GM19372 (cell line): ENCODE data around the gene CCDC7.
"Not testable (repeated sequence)": the region's sequence is repeated elsewhere in the genome, so short reads cannot be mapped to it uniquely, and the experiment has no call there.

ENCODE experiments used
- ATAC-seq: cut with Tn5 transposase; IDR thresholded peaks from one replicate; pipeline ENCODE4 v1.9.1; 2021; ENCODE audit warnings: mild to moderate bottlenecking, low read depth, moderate library complexity; ENCODE audit not compliant: unreplicated experiment

The CCDC7 gene

DNA sequence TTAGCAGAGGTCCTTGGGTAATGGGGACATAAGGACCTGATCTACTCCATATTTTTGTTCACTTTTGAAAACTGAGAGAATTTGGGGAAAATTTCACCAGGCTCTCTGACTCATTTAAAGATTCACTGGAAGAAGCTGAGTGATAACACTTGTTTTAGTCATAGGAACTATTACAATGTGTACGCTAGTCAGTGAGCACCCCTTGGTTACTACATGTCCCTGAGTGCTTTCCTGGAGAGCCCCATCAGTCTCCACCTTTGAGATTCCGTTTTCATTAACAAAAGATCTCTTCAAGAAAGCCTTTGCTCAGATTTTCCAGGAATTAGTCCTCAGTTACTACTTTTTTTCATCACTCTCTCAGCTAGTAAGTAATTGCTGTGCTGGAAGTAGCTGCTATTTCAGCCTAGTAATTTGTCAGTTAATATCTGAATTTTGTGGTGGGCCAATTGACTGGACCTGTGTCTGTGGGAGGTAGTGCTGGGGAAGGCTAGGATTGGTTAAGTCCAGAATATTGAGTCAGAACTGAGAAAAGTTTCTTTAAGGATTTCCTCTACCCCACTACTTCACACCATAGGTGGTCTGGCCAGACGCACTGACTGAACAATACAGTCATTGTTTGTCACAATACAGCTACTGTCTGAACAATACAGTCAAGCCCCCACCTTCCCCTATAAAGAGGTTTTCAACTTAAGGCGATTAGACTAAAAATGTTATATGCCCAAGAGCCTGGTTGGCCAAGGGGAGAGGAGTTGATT is 235.0 kb downstream of the CCDC7 start:
- no peak for ATAC-seq

DNA sequence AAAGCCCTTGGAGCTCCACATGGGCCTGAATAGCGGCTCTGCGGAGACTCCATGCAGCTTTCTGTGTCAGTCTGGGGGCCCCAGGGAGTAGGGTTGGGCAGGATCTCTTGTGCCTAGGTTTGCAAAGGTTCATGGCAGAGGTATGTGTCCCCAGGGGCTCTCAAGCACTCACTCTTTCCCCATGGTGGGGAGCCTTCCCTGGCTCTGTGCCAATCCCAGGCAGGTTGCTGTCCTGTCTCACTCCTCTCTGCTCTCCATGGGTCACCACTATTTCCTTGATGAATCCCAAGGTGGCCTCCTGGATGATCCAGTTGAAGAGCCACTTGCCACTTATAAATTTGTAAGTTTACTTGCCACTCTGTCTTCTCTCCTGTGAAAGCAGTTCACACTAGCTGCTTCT is 238.4 kb downstream of the CCDC7 start:
- ATAC-seq: no peak

DNA sequence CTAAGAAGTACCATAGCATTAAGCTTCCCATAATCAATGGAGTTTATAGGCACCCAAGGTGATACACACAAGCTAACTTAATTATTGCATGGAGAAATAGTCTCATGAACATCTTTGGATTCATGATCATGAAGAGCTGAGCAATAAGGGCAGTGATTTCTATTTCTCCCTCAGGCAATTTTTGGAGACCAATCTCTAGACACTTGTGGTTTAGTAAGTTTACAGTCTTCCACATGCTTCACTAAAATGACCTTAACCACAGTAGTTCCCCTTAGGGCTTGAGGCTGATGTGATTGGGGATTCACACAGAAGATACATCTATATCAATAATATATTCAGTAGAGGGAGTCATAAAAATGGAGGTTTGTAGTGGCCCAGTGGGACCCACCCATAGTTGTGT is 241.2 kb downstream of the CCDC7 start:
- no peak for ATAC-seq

DNA sequence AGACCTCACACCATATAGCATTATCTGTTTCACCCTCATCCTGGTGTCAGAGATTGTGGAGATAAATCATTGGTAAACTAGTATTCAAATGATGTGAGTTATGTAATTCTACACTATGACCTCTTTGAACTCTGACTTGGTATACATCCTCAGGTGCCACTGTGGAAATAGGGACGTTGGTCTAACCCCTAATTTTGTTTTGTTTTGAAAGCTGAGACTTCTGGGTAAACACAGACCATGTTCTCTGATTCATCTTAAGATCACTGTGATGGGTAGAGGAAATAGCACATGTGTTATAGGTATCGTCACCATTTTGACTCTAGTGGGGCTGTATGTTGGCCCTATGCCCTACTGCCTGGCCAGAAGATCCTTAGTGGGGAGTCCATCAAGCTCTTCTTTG is 241.6 kb downstream of the CCDC7 start:
- ATAC-seq: no peak

DNA sequence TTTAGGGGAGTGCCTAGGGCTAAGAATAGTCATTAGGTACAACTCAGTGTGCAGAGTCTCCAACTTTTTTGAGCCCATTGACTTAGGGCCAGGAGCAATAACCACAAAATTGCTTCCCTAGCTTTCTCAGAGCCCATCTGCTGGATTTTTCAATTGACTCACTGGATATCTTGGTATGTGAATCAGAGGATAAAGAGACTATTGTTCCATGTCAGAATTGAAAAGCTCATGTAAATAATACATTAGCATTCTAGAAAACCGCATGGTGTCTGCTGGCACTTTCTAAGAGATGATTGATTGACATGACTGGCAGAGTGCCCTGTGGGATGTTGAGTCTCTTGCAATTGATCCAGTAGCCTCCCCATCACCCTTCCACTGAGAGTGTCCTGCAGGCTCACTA is 246.2 kb downstream of the CCDC7 start:
- no peak for ATAC-seq

DNA sequence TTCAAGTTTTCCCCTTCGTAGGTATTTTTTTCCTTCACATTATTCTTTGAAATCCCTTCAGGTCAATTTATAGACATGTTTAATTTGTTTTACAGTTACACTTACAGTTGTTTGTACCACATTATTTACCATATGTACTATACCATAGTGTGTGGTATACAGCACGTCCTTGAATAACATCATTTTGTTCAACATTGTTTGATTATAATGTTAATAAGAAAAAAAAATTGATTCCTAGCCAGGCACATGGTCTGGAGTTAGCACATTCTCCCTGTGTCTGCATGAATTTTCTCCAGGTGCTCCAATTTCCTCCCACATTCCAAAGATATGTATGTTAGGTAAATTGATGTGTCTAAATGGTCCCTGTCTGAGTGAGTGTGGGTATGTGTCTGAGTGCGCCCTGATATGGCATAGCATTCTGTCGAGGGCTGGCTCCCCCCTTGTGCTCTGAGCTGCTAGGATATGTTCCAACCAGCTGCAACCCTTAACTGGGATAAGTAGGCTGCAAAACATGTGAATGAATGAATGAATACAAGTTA is 247.6 kb downstream of the CCDC7 start:
- ATAC-seq: no peak

DNA sequence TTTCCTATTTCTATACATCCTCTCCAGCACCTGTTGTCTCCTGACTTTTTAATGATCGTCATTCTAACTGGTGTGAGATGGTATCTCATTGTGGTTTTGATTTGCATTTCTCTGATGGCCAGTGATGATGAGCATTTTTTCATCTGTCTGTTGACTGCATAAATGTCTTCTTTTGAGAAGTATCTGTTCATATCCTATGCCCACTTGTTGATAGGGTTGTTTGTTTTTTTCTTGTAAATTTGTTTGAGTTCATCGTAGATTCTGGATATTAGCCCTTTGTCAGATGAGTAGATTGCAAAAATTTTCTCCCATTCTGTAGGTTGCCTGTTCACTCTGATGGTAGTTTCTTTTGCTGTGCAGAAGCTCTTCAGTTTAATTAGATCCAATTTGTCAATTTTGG is 253.7 kb downstream of the CCDC7 start:
- not testable (repeated sequence) for ATAC-seq

DNA sequence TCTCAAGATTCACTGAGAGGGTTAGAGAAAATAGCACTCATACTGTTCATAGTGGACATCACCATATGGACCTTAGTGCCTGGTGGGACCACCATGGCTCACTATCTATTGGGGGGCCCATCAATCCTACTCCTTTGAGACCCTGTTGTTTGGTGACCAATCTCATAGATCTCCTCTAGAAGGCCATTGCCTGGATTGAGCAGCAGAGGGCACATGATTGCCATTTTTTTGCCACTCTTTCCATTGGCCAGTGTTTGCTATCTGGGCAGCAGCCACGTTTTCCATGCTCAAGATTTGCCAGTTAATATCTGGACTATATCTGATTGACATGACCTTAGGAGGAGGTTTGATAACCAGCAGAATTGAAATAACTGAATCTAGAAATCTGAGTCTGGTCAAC is 267.6 kb downstream of the CCDC7 start:
- ATAC-seq: no peak

DNA sequence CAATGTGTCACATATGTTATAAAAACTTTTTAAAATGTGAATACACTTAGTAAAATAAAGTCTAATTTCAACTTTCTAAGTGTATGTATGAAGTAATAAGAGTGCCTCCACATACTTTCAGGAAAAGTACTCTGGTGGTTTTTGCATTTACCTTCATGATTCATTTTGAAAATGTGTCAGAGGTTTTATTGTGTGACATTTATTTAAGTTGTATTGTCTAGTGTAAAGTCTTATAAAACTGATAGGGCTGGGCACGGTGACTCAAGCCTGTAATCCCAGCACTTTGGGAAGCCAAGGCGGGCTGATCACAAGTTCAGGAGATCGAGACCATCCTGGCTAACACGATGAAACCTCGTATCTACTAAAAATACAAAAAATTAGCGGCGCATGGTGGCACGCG is 285.6 kb downstream of the CCDC7 start:
- ATAC-seq: no peak

DNA sequence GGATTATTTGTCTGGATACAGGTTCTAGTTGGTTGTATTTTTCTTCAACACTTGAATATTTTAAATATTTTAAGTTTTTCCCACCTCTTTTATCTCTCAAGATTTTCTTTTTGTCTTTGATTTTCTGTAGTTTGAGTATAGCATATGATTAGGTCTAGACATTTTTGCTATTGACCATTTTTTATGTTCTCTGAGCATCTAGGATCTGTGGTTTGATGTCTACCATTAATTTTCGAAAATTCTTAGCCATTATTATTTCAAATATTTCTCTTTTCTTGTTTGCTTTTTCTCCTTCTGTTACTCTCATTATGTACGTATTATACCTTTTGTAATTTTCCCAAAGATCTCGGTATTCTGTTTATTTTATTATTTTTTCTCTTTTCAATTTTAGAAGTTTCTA is 293.0 kb downstream of the CCDC7 start:
- ATAC-seq: no peak

DNA sequence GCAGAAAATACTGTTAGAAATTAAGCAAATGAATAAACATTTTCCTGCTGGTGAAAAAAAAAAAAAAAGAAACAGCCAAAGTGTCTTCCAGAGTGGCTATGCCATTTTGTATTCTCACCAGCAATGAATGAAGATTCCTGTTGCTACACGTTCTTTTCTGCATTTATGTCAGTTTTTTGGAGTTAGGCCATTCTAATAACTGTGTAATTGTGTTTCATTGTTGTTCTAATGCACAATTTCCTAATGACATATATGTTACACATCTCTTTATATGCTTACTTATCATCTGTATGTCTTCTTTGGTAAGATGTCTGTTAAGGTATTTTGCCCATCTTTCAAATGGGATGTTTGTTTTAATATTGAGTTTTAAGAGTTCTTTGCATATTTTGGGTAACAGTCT is 298.4 kb downstream of the CCDC7 start:
- ATAC-seq: no peak

DNA sequence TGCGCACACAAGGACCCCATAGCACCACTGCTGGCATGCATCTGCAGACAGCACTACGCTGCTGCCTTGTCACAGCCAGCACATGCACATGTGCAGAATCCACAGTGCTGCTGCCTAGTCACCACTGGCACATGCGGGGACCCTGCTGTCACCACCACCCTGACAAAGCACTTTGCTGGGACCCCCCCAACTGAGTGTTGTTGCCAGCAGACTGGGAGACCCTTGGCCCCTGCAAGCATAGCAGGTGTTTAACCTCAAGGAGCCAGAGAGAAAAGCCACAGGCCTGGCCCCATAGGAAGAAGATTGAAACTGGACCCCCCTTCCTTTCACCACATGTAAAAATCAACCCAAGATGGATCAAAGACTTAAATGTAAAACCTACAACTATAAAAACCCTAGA is 300.9 kb downstream of the CCDC7 start:
- ATAC-seq: no peak

DNA sequence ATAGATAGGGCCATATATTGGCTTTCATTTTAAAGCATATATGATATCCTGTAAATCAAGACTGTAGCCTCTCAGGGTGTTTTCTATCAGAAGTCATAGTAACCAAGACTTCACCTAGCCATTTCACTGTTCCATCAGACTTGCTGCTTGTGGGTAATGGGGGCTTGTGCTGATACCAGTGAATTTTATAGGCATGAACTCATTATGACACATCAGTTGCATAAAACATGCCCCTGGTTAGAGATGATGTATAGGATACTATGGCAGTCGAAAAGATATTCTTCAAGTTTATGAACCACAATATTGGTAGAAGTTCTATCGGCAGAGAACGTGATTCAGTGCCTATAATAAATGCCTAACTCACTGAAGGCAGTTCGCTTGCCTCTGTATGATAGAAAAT is 305.6 kb downstream of the CCDC7 start:
- ATAC-seq: no peak

DNA sequence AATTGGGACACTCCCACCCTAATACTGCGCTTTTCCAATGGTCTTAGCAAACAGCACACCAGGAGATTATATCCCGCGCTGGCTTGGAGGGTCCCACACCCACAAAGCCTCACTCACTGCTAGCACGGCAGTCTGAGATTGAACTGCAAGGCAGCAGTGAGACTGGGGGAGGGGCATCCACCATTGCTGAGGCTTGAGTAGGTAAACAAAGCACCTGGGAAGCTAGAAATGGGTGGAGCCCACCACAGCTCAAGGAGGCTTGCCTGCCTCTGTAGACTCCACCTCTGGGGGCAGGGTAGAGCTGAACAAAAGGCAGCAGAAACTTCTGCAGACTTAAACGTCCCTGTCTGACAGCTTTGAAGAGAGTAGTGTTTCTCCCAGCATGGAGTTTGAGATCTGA is 309.0 kb downstream of the CCDC7 start:
- ATAC-seq: not testable (repeated sequence)

DNA sequence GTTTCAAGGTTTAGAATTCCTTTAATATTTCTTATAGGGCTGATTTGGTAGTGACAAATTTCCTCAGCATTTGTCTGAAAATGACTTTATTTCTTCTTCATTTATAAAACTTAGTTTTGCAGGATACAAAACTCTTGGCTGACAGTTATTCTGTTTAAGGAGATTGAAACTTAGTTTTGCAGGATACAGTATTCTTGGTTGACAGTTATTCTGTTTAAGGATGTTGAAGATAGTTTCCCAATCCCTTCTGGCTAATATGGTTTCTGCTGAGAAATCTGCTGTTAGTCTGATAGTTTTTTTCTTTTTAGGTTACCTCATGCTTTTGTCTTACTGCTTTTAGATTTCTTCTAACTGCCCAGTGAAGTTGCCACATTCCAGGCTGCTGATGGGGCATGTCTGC is 325.3 kb downstream of the CCDC7 start:
- ATAC-seq: no peak

DNA sequence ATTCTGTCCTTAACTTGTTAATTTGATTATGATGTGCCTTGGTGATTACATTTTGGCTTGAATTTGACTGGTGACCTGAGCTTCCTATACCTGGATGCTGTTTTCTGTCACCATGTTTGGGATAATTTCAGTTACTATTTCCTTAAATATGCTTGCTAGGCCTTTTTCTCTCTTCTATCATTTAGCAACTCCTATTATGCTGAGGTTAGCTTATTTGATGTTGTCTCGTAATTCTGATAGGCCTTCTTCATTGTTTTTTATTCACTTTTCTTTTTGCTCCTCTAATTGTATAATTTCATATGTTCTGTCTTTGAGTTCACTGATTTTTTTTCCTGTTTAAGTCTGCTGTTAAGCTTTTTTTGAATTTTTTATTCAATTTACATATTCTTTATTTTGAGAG is 327.2 kb downstream of the CCDC7 start:
- ATAC-seq: no peak

DNA sequence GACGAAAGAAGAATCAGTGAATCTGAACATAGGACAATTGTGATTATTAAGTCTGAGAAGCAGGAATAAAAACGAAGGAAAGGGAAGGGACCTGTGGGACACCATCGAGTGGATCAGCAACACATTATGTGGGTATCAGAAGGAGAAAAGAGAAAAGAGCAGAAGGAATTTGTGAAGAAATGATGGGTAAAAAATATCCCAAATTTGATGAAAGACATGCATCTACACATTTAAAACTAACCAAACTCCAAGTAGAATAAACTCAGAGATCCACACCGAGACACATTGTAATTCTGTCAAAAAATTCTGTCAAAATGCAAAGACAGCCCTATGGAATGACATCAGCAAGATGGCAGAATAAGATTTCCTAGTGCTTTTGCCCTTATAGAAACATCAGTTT is 341.0 kb downstream of the CCDC7 start:
- no peak for ATAC-seq

DNA sequence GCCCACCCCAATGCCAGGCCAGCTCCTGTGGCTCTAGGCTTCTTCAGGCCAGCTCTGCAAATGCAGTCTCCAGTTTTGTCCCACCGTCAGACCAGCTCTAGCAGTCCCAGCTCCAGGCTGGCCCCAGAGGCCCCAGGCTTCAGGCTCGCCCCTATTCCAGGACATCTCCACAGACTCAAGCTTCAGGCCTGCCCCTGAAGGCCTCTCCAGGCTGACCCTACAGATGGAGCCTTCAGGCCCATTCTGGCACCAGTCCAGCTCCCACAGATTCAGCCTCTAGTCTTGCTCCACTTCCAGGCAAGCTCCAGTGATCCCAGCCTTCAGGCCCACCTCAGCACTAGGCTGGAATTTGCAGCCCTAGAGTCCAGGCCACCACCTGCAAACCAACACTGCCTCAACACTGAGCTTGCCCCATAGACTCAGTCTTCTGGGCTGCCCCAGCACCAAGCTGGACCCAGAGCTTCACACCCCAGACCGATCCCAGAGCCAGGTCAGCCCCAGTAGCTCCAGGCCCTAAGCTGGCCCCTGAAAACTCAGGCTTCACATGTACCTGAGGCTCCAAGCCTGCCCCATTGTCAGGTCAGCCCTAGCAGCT is 341.8 kb downstream of the CCDC7 start:
- ATAC-seq: no peak

DNA sequence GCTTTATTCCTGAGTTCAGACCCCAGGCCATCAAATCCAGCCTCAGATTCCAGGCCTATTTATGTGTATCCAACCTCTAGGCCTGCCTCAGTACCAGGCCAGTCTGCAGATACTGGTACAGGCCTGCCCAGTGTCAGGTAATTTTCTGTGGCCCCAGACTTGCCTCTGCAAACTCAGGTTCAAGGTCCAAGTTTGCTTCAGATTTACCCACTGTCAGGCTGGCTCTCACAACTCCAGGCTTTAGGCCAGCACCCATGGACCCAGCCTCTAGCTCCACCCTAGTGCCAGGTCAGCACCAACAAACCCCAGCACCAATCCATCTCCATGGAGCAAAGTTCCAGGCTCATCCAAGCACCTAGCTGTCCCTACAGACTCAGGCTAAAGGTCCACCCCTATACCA is 342.4 kb downstream of the CCDC7 start:
- ATAC-seq: no peak

DNA sequence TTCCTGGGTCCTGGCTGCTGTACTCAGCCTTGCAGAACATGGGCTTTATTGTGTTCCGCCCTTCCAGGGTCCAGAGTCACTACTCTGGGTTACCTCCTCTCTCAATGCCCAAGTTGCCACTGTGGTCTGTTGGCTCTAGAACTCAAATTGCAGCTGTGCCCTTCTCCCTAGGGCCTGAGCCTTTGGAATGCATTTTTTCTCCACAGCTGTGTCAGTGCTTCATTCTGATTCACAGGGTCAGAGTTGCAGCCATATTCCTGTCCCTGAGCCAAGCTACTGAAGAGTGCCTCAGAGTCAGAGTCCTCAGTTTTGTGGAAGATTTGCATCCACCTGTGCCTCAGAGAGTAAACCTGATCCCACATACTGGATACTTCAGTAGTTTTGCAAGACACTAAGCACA is 344.5 kb downstream of the CCDC7 start:
- ATAC-seq: no peak

DNA sequence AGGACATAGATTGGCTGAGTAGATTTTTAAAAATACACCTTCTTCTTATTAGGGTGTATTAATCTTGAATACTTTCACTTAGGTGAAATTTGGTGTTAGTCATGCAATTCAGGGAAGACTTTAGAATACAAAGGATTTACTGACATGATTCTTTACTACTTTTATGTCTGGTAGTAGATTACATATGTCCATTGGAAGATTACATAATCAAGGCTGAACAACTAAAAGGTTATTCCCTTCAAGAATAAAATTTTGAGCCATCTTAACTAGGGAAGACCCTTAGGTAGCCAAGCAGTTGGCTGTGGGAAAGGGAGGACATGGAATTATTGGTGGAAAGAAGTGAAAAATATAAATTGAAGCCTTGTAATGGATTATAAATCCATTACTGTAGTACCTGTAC is 347.1 kb downstream of the CCDC7 start:
- ATAC-seq: no peak

DNA sequence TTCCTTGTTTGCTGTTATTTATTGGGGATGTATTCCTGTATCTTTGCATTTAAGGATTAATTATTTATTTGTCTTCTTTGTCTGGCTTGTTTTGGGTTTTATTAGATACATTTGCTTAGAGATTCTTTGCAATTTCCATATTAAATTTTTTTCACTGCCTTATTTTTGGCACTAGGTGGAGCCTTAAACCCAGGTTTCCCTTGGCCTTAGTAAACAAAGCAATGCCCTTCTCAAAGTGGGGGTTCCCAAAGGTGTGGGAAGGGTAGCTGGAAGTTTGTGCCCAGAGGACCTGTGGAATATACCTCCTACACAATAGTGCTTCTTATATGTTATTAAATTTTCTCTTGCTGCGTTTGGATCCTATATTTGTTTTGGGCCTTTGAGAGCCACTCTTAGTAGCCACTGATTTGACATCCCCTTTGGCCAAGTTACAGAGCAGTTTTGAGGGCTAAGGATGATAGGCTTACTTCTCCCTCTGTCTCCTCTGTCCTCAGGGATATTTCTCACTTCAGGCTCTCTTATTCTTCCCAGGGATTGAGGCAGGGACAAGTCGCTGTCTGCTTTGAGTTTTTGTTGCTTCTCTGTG is 349.8 kb downstream of the CCDC7 start:
- no peak for ATAC-seq
